HepG2 (cell line): ENCODE data around the gene OBSL1. TPM values are rescaled to one million over a fixed set of nuclear protein-coding genes. Genes with fewer than 3 reads are reported as not detected.

ENCODE experiments used
- CBX1 ChIP-seq: IDR thresholded peaks from one replicate; pipeline ENCODE4 v1.6.1; 2016; ENCODE audit warnings: antibody characterized with exemption, low read depth
- CHD2 ChIP-seq: IDR thresholded peaks from 2 replicates; pipeline ENCODE4 v1.6.1; 2011; ENCODE audit warnings: low read depth, low read length, improper control_type of control experiment
- HOXA9 ChIP-seq: sonication (generic); formaldehyde crosslinking; IDR thresholded peaks from 2 replicates; pipeline ENCODE4 v1.8.1; 2022; ENCODE audit warnings: missing genetic modification reagents, mild to moderate bottlenecking, moderate library complexity, borderline replicate concordance
- IKZF1 ChIP-seq: fragments of 450-650 bp; IDR thresholded peaks from 2 replicates; pipeline ENCODE4 v1.7.1; 2016
- MEIS2 ChIP-seq: sonication (generic); formaldehyde crosslinking; IDR thresholded peaks from 2 replicates; pipeline ENCODE4 v1.9.0; 2021; ENCODE audit warnings: mild to moderate bottlenecking, missing genetic modification reagents
- NCOA1 ChIP-seq: sonication (generic); formaldehyde crosslinking; IDR thresholded peaks from 2 replicates; pipeline ENCODE4 v1.9.0; 2021; ENCODE audit warnings: missing genetic modification reagents
- PLRG1 ChIP-seq: fragments of 450-650 bp; conservative IDR thresholded peaks from 2 replicates; pipeline ENCODE4 v1.6.1; 2016
- REPIN1 ChIP-seq: sonication (generic); formaldehyde crosslinking; IDR thresholded peaks from 2 replicates; pipeline ENCODE4 v1.8.0; 2022; ENCODE audit warnings: missing genetic modification reagents, low read depth, mild to moderate bottlenecking, borderline replicate concordance
- REXO4 ChIP-seq: sonication (generic); formaldehyde crosslinking; IDR thresholded peaks from 2 replicates; pipeline ENCODE4 v1.8.0; 2022; ENCODE audit warnings: missing genetic modification reagents, mild to moderate bottlenecking, borderline replicate concordance
- RNF2 ChIP-seq: fragments of 450-650 bp; conservative IDR thresholded peaks from 2 replicates; pipeline ENCODE4 v1.6.1; 2016; ENCODE audit warnings: low read depth
- SALL2 ChIP-seq: sonication (generic); formaldehyde crosslinking; IDR thresholded peaks from 2 replicates; pipeline ENCODE4 v1.8.1; 2023; ENCODE audit warnings: mild to moderate bottlenecking, missing genetic modification reagents, inconsistent platforms
- SIN3B ChIP-seq: fragments of 150-350 bp; IDR thresholded peaks from 2 replicates; pipeline ENCODE4 v1.6.1; 2014; ENCODE audit warnings: low read length
- SNAI1 ChIP-seq: sonication (generic); formaldehyde crosslinking; IDR thresholded peaks from 2 replicates; pipeline ENCODE4 v1.5.0; 2020; ENCODE audit warnings: mild to moderate bottlenecking, missing genetic modification reagents, borderline replicate concordance
- TOPORS ChIP-seq: sonication (generic); formaldehyde crosslinking; IDR thresholded peaks from 2 replicates; pipeline ENCODE4 v1.8.0; 2023; ENCODE audit warnings: mild to moderate bottlenecking, missing genetic modification reagents
- ZIK1 ChIP-seq: sonication (generic); formaldehyde crosslinking; IDR thresholded peaks from 2 replicates; pipeline ENCODE4 v1.5.0; 2020; ENCODE audit warnings: mild to moderate bottlenecking, low read depth, missing genetic modification reagents, borderline replicate concordance
- ZMAT3 ChIP-seq: sonication (generic); formaldehyde crosslinking; conservative IDR thresholded peaks from 2 replicates; pipeline ENCODE4 v1.7.0; 2021; ENCODE audit warnings: missing genetic modification reagents
- ZNF660 ChIP-seq: sonication (generic); formaldehyde crosslinking; IDR thresholded peaks from 2 replicates; pipeline ENCODE4 v1.5.1; 2020; ENCODE audit warnings: mild to moderate bottlenecking, low read depth, missing genetic modification reagents, borderline replicate concordance
- ZNF878 ChIP-seq: sonication (generic); formaldehyde crosslinking; IDR thresholded peaks from 2 replicates; pipeline ENCODE4 v1.8.1; 2023; ENCODE audit warnings: mild to moderate bottlenecking, missing genetic modification reagents, moderate library complexity
- polyA plus RNA-seq, 8 experiments: library from polyadenylated mRNA; depleted of rRNA in 3 of 8; stranded (reverse) in 7 of 8; unstranded in 1 of 8; fragments of >200 nt; fragmentation: Illumina TruSeq in 4 of 8; extraction: Trizol in 4 of 8; gene quantifications; 2 replicates each; pipeline versions ENCODE4 v1.2.1 to v1.2.3, GENCODE V29; 2011 to 2016; ENCODE audit warnings: low read depth in 4 of 8, missing spikeins in 1 of 8, mixed read lengths in 1 of 8; ENCODE audit not compliant: insufficient read depth in 1 of 8
- total RNA-seq, 5 experiments: library from RNA; depleted of rRNA; stranded (reverse); fragments of >200 nt; fragmentation: Illumina TruSeq; extraction: Trizol; gene quantifications; 2 replicates each; pipeline ENCODE4 v1.2.3, GENCODE V29; 2016; ENCODE audit warnings: low read depth in 1 of 5
- TF ChIP-seq, protein P1 (sequence below): IDR thresholded peaks from 2 replicates; pipeline ENCODE4 v1.4.0; 2020; ENCODE audit warnings: mild to moderate bottlenecking, missing genetic modification reagents
- TF ChIP-seq, protein P2 (sequence below): IDR thresholded peaks from 2 replicates; pipeline ENCODE4 v1.6.1; 2016; ENCODE audit warnings: low read depth, borderline replicate concordance
- TF ChIP-seq, protein P3 (sequence below): IDR thresholded peaks from 2 replicates; pipeline ENCODE4 v1.6.1; 2016; ENCODE audit warnings: control low read depth
- TF ChIP-seq, protein P4 (sequence below): sonication (generic); formaldehyde crosslinking; IDR thresholded peaks from 2 replicates; pipeline ENCODE4 v1.4.0; 2020; ENCODE audit warnings: missing genetic modification reagents
- TF ChIP-seq, protein P5 (sequence below): sonication (generic); formaldehyde crosslinking; IDR thresholded peaks from 2 replicates; pipeline ENCODE4 v1.4.0; 2020; ENCODE audit warnings: mild to moderate bottlenecking, low read depth, missing genetic modification reagents

The OBSL1 gene
- total and polyA plus RNA-seq, 2 of the 13 experiments (the other 11 are each of a cell fraction or from before 2014, with no cell fraction given): 86.7 to 218 TPM

DNA sequence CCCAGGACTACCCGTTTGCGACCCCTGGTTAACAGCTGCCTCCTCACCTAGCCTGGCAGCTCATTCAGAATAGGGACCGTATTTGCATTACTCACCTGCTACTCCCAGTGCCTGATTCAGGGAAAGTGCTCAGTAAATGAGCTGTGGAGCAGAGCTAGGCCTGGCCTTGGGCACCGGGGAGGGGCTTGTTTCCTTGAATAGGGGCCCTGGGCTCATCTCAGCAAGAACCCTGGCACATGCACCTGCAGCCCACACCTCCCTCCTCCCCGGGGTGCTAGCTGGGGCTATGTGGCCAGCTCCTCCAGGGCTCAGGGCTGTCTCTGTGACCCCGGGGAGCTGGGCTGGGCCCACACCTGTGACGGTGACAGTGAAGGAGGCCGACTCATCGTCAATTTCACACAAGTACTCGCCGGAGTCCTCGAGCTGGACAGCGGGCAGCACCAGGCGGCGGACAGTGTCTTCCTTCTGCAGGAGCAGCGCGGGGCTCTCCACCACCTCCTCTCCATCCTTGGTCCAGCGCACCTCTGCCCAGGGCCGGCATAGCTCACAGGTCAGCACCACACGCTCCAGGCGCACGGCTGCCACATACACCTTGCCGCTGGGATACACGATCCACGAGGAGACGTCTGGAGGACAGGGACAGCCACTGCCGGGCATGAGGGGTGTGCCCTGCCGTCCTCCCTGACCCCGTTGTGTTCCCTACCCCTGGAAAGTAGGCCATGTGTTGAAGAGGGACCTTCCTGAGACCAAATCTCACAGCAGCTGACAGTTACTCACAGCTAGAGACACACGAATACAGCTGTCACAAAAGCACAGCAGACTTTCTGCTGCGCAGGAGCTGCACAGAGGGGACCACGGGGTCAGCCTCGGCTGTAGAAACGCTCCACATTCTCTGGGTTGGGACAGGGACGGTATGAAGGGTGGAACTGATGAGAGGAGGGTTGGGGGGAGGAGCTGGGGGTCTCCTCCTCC, 9.0 kb downstream of the OBSL1 start (continued):
- no peak for TF ChIP-seq REPIN1 (CRISPR knock-in tag)
- no peak for TF ChIP-seq IKZF1
- no peak for TF ChIP-seq RNF2
- TF ChIP-seq SNAI1 (CRISPR knock-in tag): no peak
- TF ChIP-seq PLRG1: no peak
- TF ChIP-seq, protein P1, sequence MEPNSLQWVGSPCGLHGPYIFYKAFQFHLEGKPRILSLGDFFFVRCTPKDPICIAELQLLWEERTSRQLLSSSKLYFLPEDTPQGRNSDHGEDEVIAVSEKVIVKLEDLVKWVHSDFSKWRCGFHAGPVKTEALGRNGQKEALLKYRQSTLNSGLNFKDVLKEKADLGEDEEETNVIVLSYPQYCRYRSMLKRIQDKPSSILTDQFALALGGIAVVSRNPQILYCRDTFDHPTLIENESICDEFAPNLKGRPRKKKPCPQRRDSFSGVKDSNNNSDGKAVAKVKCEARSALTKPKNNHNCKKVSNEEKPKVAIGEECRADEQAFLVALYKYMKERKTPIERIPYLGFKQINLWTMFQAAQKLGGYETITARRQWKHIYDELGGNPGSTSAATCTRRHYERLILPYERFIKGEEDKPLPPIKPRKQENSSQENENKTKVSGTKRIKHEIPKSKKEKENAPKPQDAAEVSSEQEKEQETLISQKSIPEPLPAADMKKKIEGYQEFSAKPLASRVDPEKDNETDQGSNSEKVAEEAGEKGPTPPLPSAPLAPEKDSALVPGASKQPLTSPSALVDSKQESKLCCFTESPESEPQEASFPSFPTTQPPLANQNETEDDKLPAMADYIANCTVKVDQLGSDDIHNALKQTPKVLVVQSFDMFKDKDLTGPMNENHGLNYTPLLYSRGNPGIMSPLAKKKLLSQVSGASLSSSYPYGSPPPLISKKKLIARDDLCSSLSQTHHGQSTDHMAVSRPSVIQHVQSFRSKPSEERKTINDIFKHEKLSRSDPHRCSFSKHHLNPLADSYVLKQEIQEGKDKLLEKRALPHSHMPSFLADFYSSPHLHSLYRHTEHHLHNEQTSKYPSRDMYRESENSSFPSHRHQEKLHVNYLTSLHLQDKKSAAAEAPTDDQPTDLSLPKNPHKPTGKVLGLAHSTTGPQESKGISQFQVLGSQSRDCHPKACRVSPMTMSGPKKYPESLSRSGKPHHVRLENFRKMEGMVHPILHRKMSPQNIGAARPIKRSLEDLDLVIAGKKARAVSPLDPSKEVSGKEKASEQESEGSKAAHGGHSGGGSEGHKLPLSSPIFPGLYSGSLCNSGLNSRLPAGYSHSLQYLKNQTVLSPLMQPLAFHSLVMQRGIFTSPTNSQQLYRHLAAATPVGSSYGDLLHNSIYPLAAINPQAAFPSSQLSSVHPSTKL (CRISPR knock-in tag): no peak
- TF ChIP-seq, protein P2, sequence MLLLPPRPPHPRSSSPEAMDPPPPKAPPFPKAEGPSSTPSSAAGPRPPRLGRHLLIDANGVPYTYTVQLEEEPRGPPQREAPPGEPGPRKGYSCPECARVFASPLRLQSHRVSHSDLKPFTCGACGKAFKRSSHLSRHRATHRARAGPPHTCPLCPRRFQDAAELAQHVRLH: no peak
- TF ChIP-seq ZMAT3 (CRISPR knock-in tag): no peak
- 0 out of 2 replicates have a peak, but pooled peaks have one; percentile 17 for TF ChIP-seq NCOA1 (CRISPR knock-in tag)
- TF ChIP-seq CHD2: no peak
- TF ChIP-seq, protein P3, sequence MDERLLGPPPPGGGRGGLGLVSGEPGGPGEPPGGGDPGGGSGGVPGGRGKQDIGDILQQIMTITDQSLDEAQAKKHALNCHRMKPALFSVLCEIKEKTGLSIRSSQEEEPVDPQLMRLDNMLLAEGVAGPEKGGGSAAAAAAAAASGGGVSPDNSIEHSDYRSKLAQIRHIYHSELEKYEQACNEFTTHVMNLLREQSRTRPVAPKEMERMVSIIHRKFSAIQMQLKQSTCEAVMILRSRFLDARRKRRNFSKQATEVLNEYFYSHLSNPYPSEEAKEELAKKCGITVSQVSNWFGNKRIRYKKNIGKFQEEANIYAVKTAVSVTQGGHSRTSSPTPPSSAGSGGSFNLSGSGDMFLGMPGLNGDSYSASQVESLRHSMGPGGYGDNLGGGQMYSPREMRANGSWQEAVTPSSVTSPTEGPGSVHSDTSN (CRISPR knock-in tag): no peak
- no peak for TF ChIP-seq CBX1
- TF ChIP-seq, protein P4, sequence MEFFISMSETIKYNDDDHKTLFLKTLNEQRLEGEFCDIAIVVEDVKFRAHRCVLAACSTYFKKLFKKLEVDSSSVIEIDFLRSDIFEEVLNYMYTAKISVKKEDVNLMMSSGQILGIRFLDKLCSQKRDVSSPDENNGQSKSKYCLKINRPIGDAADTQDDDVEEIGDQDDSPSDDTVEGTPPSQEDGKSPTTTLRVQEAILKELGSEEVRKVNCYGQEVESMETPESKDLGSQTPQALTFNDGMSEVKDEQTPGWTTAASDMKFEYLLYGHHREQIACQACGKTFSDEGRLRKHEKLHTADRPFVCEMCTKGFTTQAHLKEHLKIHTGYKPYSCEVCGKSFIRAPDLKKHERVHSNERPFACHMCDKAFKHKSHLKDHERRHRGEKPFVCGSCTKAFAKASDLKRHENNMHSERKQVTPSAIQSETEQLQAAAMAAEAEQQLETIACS (CRISPR knock-in tag): no peak
- TF ChIP-seq SIN3B: no peak
- no peak for TF ChIP-seq REXO4 (CRISPR knock-in tag)
- no peak for TF ChIP-seq MEIS2 (CRISPR knock-in tag)
- TF ChIP-seq ZNF878: no peak
- TF ChIP-seq HOXA9: no peak
- no peak for TF ChIP-seq ZIK1 (CRISPR knock-in tag)
- TF ChIP-seq, protein P5, sequence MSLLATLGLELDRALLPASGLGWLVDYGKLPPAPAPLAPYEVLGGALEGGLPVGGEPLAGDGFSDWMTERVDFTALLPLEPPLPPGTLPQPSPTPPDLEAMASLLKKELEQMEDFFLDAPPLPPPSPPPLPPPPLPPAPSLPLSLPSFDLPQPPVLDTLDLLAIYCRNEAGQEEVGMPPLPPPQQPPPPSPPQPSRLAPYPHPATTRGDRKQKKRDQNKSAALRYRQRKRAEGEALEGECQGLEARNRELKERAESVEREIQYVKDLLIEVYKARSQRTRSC: no peak
- TF ChIP-seq TOPORS (CRISPR knock-in tag): no peak
- TF ChIP-seq SALL2 (CRISPR knock-in tag): no peak
- no peak for TF ChIP-seq ZNF660 (CRISPR knock-in tag)
